OCI-LY1 (cell line): ENCODE measurements around the gene PLVAP.

Source experiments
- H2AFZ ChIP-seq: fragments of 200-600 bp; sonication (generic), shearing (Covaris generic); 2 replicates; pipeline ENCODE4 v1.6.0; 2014; ENCODE audit warnings: antibody characterized with exemption, mild to moderate bottlenecking, low read length
- H3F3A ChIP-seq: fragments of 200-600 bp; sonication (generic), shearing (Covaris generic); 2 replicates; pipeline ENCODE4 v1.6.0; 2014; ENCODE audit warnings: mild to moderate bottlenecking, antibody characterized with exemption, low read length, moderate library complexity; ENCODE audit not compliant: insufficient read depth
- H3K27ac ChIP-seq: fragments of 200-600 bp; sonication (generic); 2 replicates; pipeline ENCODE4 v1.5.1; 2014; ENCODE audit warnings: low read length, mixed run types, mild to moderate bottlenecking, low read depth; ENCODE audit not compliant: poor library complexity, severe bottlenecking
- H3K27me3 ChIP-seq: fragments of 200-600 bp; sonication (generic); 2 replicates; pipeline ENCODE4 v1.6.0; 2014; ENCODE audit warnings: antibody characterized with exemption, mild to moderate bottlenecking, low read length, moderate library complexity; ENCODE audit not compliant: insufficient read depth
- H3K36me3 ChIP-seq: fragments of 200-600 bp; sonication (generic); 2 replicates; pipeline ENCODE4 v1.6.1; 2014; ENCODE audit warnings: mild to moderate bottlenecking, antibody characterized with exemption, low read length, moderate library complexity, mixed read lengths; ENCODE audit not compliant: insufficient read depth
- H3K4me1 ChIP-seq: fragments of 200-600 bp; sonication (generic); 2 replicates; pipeline ENCODE4 v1.5.1; 2014; ENCODE audit warnings: mild to moderate bottlenecking, low read length, moderate library complexity; ENCODE audit not compliant: insufficient read depth, severe bottlenecking
- H3K4me2 ChIP-seq: fragments of 200-600 bp; sonication (generic), shearing (Covaris generic); 2 replicates; pipeline ENCODE4 v1.6.1; 2014; ENCODE audit warnings: low read length
- H3K4me3 ChIP-seq: fragments of 200-600 bp; sonication (generic); 2 replicates; pipeline ENCODE4 v1.5.1; 2014; ENCODE audit warnings: low read length, low read depth, mild to moderate bottlenecking, mixed read lengths; ENCODE audit not compliant: poor library complexity, severe bottlenecking
- H3K79me2 ChIP-seq: fragments of 200-600 bp; shearing (Covaris generic); 2 replicates; pipeline ENCODE4 v1.6.1; 2016; ENCODE audit warnings: mixed run types, low read length, mixed read lengths; ENCODE audit not compliant: insufficient read depth
- H3K9ac ChIP-seq: fragments of 200-600 bp; sonication (generic), shearing (Covaris generic); 2 replicates; pipeline ENCODE4 v1.6.1; 2014; ENCODE audit warnings: mild to moderate bottlenecking, low read length, mixed read lengths
- H3K9me2 ChIP-seq: fragments of 200-600 bp; sonication (generic), shearing (Covaris generic); 2 replicates; pipeline ENCODE4 v1.6.1; 2014; ENCODE audit warnings: low read depth, mild to moderate bottlenecking, low read length, mixed read lengths
- H3K9me3 ChIP-seq: fragments of 200-600 bp; shearing (Covaris generic); 2 replicates; pipeline ENCODE4 v1.6.1; 2014; ENCODE audit warnings: low read length, mixed read lengths
- H4K20me1 ChIP-seq: fragments of 200-600 bp; sonication (generic), shearing (Covaris generic); 2 replicates; pipeline ENCODE4 v1.6.0; 2016; ENCODE audit warnings: mild to moderate bottlenecking, low read length; ENCODE audit not compliant: insufficient read depth
- CTCF ChIP-seq: fragments of 200-600 bp; sonication (generic), shearing (Covaris generic); IDR thresholded peaks from 2 replicates; pipeline ENCODE4 v1.5.1; 2017; ENCODE audit warnings: mild to moderate bottlenecking, antibody characterized with exemption, low read length, moderate library complexity, mixed read lengths
- EZH2 ChIP-seq: fragments of 200-600 bp; sonication (generic), shearing (Covaris generic); IDR thresholded peaks from 2 replicates; pipeline ENCODE4 v1.8.0; 2017; ENCODE audit warnings: borderline replicate concordance, mixed run types, mild to moderate bottlenecking, antibody characterized with exemption, low read length, moderate library complexity, mixed read lengths

PLVAP gene

DNA sequence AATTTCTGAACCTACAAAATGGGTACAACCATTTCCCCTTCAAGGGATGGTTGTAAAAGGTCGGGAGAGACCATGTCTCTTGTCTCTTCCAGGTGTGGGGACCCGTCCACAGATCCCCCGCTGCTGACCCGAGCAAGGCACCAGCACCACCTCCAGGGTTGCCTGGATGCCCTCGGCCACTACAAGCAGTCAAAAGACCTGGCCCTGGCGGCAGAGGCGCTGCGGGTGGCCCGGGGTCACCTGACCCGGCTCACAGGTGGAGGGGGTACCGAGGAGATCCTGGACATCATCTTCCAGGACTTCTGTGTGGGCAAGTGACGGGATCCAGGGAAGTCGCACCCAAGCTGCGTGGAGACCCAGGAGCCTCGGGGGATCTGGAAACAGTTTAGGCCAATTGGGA, 35.8 kb downstream of the PLVAP start:
- Histone ChIP-seq H3K27me3 (no peaks in the 10 kb centered on the region), H3K4me2 (no peak overlapping the region), H3K4me3 (no peak overlapping the region), H2AFZ (no peak overlapping the region), H3K9me2 (no peaks in the 10 kb centered on the region), H4K20me1 (no peaks in the 10 kb centered on the region), H3K79me2 (no peaks in the 10 kb centered on the region), H3K9me3 (no peaks in the 10 kb centered on the region), H3K9ac (no peak overlapping the region), H3K36me3 (peaks cover 38% of the 10 kb centered on the region), H3K27ac (no peak overlapping the region), H3F3A (no peaks in the 10 kb centered on the region; the same call in 1 of the 2 replicates), H3K4me1 (peaks cover 17% of the 10 kb centered on the region)
- TF ChIP-seq EZH2 (no peak), CTCF (no peak)

DNA sequence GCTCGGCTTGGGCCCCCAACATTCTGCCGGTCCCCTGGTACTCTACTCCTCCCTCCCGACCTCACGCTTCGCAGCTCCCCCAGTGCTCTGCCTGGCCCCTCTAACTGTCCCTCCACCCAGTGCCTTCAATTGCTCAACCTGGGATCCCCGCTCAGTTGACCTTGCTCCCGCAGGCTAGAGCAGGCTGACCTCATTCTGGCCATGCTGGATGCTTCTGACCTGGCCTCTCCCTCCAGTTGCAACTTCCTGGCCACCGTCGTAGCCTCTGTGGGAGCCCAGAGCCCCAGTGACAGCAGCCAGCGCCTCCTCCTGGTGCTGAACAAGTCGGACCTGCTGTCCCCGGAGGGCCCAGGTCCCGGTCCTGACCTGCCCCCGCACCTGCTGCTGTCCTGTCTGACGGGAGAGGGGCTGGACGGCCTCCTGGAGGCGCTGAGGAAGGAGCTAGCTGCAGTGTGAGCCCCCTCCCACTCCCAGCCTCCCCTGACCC, 36.2 kb downstream of the PLVAP start:
- no peak overlapping the region for H3K9ac ChIP-seq
- no peaks in the 10 kb centered on the region for H3K9me3 ChIP-seq
- TF ChIP-seq CTCF (no peak), EZH2 (no peak)
- peaks cover 15% of the 10 kb centered on the region for H3K4me1 ChIP-seq
- no peak overlapping the region for H3K27ac ChIP-seq
- no peaks in the 10 kb centered on the region for H3K27me3 ChIP-seq
- H3K36me3 ChIP-seq, result peaks cover 38% of the 10 kb centered on the region
- no peaks in the 10 kb centered on the region for H3K79me2 ChIP-seq
- H3K4me3 ChIP-seq, result no peak overlapping the region
- H3F3A ChIP-seq, result no peaks in the 10 kb centered on the region; the same call in 1 of the 2 replicates
- no peak overlapping the region for H2AFZ ChIP-seq
- no peaks in the 10 kb centered on the region for H3K9me2 ChIP-seq
- no peaks in the 10 kb centered on the region for H4K20me1 ChIP-seq
- no peak overlapping the region for H3K4me2 ChIP-seq

DNA sequence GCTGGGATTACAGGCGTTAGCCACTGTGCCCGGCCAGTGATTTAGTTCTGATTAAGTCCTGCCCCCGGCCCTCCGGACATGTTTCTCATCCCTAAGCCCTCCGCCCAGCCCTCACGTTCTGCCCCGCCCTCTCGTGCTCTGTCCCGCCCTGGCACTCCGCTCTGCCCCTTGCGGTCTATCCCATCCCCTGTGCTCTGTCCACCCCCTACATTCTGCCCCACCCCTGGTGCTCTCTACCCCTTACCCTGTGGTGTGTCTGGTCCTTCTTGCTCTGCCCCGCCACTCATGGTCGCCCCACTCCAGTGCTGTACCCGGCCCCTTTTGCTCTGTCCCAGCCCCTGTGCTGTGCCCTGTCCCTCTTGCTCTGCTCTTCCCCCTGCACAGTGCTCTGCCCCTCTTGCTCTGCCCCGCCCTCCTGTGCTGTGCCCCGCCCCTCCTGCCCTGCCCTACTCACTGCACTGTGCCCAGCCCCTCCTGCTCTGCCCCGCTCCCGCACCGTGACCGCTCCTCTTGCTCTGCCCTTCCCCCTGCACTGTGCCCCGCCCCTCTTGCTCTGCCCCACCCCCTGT, 36.8 kb downstream of the PLVAP start:
- Histone ChIP-seq H3K36me3 (peaks cover 38% of the 10 kb centered on the region), H3K9me3 (no peaks in the 10 kb centered on the region), H3K79me2 (no peaks in the 10 kb centered on the region), H3K27me3 (no peaks in the 10 kb centered on the region), H3K4me2 (no peak overlapping the region), H3K4me3 (no peak overlapping the region), H3K4me1 (peaks cover 15% of the 10 kb centered on the region), H4K20me1 (no peaks in the 10 kb centered on the region), H3K9ac (no peak overlapping the region), H3F3A (no peaks in the 10 kb centered on the region; the same call in 1 of the 2 replicates), H3K9me2 (no peaks in the 10 kb centered on the region), H2AFZ (no peak overlapping the region), H3K27ac (no peak overlapping the region)
- TF ChIP-seq CTCF (no peak), EZH2 (no peak)
